Right renal cortex interstitium (tissue), 3 donors: Measurements from ENCODE around the gene NUP93. TPM values are rescaled to one million over a fixed set of nuclear protein-coding genes. Genes with fewer than 3 reads are reported as not detected.
"Not testable (repeated sequence)": the region's sequence is repeated elsewhere in the genome, so short reads cannot be mapped to it uniquely, and the experiment has no call there.

ENCODE experiments used
- DNase-seq, 3 donors: peaks; one replicate each; pipeline ENCODE4 v3.0.0-alpha.2; 2013; ENCODE audit warnings: low read depth in 3 of 3, low spot score in 2 of 3
- polyA plus RNA-seq, 3 donors: library from polyadenylated mRNA; unstranded; fragments of 120-200 nt; gene quantifications; one replicate each; pipeline ENCODE4 v1.2.1, GENCODE V29; 2013; ENCODE audit not compliant: insufficient read length in 3 of 3

The NUP93 gene
- polyA plus RNA-seq, 3 donors: 78.0 to 85.4 (median 81.1) TPM

- DNase-seq: no peak
These were observed 21.1 kb upstream of the NUP93 start for GRCh38 chr16:56708525-56709442.

DNA sequence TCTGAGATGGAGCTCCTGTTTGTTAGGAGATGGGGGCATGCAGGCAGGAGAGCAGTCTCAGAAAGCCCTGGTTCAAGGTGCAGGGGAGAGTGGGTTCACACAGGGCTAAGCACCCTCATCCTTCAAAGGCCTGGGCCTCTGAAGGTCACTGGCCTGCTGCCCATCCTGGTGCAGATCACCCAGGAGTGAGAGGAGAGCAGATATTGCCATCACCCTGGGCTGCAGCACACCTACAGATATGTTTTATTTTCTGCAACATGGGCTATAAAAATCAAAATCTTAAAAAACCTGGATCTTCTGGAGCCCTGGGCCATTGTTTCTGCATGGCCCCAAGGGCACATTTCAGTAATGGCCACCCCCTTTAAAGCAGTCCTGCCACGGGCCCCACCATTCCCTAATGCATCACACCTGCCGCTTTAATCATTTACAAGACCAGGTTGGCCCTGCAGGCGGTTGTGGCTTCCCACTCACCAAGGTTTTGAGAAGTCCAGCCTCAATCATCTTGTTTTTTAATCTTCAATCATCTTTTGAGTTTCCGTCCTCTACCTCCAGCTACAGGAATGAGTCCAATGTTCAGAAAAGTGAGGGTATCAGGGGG lies 20.4 kb upstream of the NUP93 start:
- no peak for DNase-seq

DNA sequence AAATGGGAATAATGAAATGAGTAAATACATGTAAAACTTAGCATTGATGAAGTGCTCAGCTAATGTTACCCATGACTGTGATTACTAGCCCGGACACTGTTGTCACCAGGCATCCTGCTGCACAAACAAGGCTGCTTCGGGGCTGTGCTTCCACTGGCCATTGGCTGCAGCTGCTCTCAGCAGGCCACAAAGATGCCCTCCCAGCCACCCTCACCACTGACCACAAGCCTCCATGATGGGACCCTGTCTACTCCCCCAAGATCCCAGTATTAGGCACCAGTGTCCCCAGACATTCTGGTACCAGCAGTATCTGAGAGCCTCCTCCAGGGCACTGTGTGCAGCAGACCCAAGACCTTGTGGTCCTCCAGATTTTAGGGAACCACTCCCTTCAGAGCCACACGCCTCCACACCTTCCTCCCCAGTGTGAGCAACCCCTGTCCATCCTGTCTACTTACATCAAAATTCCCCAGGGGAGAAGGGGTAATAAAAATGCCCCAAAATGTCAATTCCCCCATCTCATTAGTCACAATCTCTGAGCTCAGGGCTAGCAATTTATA lies 19.7 kb upstream of the NUP93 start:
- no peak for DNase-seq

DNA sequence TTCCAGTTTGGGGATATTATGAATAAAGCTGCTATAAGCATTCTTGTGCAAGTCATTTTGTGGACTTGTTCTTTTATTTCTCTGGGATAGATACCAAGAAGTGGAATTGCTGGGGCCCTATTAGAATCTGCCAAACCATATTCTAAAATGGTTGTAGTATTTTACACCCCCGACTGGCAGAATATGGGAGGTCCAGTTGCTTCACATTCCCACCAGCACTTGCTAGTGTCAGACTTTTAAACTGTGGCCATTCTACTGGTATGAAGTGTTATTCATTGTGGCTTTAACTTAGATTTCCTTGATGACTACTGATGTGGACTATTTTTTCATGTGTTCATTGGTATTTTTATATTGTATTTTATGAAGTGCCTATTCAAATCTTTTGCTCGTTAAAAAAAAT lies 18.1 kb upstream of the NUP93 start:
- DNase-seq: no peak

- no peak for DNase-seq
These were observed 16.1 kb upstream of the NUP93 start for GRCh38 chr16:56713794-56714193.

DNA sequence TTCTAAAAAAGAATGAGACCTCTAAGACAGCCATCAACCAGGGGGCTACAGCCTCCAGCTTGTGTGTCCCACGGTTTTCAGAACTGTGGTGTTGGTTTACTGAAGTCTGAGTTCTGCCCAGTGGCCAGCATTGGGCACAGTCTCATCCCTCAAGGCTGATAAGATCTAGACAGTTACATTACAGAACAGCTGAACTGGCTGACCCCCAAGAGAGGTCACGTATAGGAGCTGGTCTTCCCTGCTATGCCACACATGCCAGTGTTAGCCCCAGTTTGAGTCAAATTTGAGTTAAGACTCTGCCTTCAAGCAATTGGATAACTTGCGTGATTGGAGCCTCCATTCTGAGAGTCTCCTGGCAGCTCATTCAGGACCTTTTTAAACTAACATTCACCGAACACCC lies 14.8 kb upstream of the NUP93 start:
- no peak for DNase-seq

DNA sequence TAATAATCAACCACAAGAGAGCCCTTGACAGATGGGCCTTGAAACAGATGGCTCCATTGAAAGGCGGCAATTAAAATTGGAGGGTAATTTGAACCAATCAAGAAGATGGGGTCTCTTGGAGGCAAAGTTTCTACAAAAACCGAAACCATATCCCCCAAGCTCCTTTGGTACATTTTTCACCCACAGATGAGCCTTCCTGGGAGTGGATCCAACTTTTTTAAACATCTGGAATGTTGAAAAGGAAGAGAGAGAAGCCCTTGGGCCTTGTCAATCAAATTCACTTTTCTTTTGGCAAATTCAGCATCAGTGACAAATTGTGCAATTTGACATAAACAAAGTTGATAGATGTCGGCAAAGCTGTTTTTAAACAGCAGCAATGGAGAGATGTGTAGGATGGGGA lies 13.2 kb upstream of the NUP93 start:
- DNase-seq: no peak

DNA sequence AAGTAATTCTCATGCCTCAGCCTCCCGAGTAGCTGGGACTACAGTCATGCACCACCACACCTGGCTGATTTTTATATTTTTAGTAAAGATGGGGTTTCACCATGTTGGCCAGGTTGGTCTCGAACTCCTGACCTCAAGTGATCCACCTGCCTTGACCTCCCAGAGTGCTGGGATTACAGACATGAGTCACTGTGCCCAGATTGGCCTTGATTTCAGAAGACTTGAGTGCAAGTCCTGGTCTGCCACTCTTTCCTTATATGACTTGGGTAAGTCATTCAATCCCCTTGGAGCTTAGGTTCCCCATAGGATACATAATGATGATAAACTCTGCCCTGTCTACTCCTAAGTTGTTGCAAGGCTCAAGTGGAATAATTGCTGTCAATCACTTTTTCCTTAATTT lies 12.4 kb upstream of the NUP93 start:
- not testable (repeated sequence) for DNase-seq

DNA sequence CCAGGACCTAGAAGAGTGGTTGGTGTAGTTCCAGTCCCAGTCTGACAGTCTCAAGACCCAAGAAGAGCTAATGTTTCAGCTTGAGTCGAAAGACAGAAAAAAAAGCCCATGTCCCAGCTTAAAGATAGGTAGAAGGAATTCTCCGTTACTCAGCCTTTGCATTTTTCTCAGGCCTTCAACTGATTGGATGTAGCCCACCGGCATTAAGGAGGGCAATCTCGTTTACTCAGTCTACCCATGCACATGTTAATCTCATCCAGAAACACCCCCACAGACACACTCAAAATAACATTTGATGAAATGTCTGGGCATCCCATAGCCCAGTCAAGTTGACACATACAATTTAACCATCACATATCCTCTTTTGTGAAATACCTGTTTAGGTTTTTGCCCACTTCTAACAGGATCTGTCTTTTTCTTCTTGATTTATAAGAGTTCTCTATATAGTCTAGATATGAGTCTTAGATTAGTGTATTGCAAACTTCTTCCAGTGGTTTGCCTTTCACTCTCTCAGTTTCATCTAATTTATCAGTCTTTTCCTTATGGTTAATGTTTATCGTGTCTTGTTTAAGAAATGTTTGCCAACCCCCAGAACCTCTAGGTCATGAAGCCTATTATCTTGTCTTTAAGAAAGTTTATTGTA lies 7.6 kb upstream of the NUP93 start:
- DNase-seq: no peak

DNA sequence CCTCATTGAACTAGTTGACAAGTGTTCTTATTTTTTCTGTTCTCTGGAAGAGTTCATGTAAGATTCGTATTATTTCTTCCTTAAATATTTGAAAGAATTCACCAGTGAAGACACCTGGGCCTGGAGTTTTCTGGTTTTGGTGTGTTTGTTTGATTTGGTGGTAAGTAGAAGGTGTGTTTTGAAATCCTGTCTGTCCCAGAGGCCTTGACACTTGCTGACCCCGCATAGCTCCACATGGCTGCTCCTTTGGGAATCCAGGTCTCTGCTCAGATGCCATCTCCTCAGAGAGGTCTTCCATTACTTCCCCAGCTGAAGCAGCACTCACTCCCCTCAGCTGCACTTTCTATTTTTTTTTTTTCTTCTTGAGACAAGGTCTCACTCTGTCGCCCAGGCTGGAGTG lies 5.7 kb upstream of the NUP93 start:
- no peak for DNase-seq

GRCh38 chr16:56726283-56726682 lies 3.6 kb upstream of the NUP93 start:
- DNase-seq: no peak

DNA sequence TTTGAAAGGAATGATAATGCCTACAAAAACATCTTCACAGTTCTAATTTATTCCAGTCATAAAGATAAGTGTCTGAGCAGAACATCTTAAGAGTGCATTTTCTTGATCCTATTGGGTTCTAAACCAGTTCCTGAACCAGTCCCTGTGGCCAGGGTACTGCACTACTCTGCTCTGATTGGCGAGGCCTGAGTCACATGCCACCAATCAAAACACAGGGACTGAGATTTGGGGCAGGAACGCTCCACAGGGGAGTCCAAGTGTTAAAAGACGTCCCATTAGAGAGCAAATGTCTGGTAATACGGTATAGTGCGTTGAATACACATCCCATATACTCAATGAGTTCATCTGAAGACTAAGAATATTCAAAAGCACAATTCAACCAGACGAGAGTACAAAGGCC lies 3.0 kb upstream of the NUP93 start:
- DNase-seq: no peak

- DNase-seq: no peak
These were observed 1.9 kb upstream of the NUP93 start for GRCh38 chr16:56728027-56728426.

GRCh38 chr16:56728980-56729734 lies 772 bp upstream of the NUP93 start:
- DNase-seq: peak in 2 of 3 donors; percentile 23 to 39

DNA sequence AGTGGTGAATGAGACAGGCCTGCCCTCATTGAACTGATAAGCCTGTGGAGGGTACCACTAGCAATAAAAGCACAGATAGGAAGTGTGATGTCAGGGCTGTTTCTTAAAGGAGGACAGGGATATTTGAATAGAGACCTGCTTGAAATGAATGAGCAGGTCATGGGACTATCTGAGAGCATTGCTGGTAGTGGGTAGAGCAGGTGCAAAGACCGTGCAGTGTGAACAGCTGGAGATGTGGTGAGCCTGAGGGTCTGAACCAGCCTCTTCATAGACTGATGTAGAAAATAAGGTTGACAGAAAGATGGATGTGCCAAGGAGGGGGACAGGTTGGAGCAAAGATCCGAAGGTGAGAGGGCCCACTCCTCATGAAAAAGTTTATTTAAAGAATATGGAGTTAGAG lies 2.4 kb downstream of the NUP93 start:
- no peak for DNase-seq

- no peak for DNase-seq
These were observed 2.9 kb downstream of the NUP93 start for GRCh38 chr16:56732832-56733231.

- DNase-seq: no peak
These were observed 4.5 kb downstream of the NUP93 start for GRCh38 chr16:56734429-56734828.

- no peak for DNase-seq
These were observed 6.5 kb downstream of the NUP93 start for GRCh38 chr16:56736476-56736875.

- DNase-seq: no peak
These were observed 7.6 kb downstream of the NUP93 start for GRCh38 chr16:56737539-56737938.

- DNase-seq: no peak
These were observed 8.3 kb downstream of the NUP93 start for GRCh38 chr16:56738221-56738620.

DNA sequence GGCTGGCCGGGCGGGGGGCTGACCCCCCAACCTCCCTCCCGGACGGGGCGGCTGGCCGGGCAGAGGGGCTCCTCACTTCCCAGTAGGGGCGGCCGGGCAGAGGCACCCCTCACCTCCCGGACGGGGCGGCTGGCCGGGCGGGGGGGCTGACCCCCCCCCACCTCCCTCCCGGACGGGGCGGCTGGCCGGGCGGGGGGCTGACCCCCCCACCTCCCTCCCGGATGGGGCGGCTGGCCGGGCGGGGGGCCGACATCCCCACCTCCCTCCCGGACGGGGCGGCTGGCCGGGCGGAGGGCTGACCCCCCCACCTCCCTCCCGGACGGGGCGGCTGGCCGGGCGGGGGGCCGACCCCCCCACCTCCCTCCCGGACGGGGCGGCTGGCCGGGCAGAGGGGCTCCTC lies 9.4 kb downstream of the NUP93 start:
- DNase-seq: not testable (repeated sequence)
